GM10248 (cell line): ENCODE data around the gene C11orf16.
"Not testable (repeated sequence)": the region's sequence is repeated elsewhere in the genome, so short reads cannot be mapped to it uniquely, and the experiment has no call there.

Experiments used
- CTCF ChIA-PET: fragments of 300-600 bp; sonication (Branson Sonifier 250); formaldehyde crosslinking; extraction: SDS; loops from one replicate; lab custom pipeline; 2021; ENCODE audit warnings: antibody characterized with exemption; lab: Yijun Ruan, JAX
- POLR2A ChIA-PET: fragments of 350-650 bp; sonication (Branson Sonifier 250); formaldehyde crosslinking; extraction: SDS; loops from one replicate; lab custom pipeline; 2020; ENCODE audit warnings: antibody characterized with exemption; lab: Yijun Ruan, JAX
- DNase-seq: peaks from one replicate; pipeline ENCODE4 v3.0.0; 2012; ENCODE audit errors: extremely low spot score
- TF ChIP-seq, protein P1 (sequence below): IDR thresholded peaks from 2 replicates; pipeline ENCODE4 v1.5.1; 2012; ENCODE audit warnings: mild to moderate bottlenecking, low read depth; ENCODE audit errors: extremely low read depth, missing control alignments, control extremely low read depth

The C11orf16 gene

DNA sequence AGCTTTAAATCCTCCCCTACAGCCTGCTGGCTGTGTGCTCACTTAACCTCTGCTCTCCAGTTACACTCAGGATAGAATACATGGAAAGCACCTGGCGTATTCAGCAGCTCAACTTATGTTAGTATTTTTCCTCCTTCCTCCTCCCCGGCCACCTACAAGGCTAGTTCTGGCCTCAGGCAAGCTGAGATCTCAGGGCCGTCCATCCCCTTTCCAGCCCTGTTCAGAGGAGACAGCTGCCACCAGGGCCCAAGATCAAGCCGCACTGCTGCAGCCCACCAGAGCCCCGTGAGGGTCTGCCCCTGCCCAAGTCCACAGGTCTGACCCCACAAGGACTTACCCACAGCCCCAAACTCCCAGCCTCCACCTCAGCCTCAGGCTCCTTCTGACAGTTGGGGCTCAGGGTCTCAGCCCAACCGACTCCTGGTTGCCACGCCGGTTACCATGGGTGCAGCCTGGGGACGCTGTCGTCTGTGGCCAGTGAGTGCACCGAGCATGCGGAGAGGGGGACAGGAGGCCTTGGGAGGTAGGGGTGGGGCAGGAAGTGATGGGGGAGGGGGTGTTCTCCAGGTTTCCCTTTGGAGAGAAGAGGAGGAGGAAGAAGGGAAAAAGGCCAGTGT lies at the start of gene C11orf16:
C11orf16 (minus strand) TSS at position 384 of the 617 bp plus-strand sequence. CDS start 639 bp downstream, outside the sequence.
- DNase-seq: no peak
- CTCF ChIA-PET: interaction anchor here (1.1 kb wide), 1 partner anchor 27 kb away, joined by 3 read pairs; no protein-coding TSS in a partner anchor
- POLR2A ChIA-PET: no interaction called here
- TF ChIP-seq, protein P1, sequence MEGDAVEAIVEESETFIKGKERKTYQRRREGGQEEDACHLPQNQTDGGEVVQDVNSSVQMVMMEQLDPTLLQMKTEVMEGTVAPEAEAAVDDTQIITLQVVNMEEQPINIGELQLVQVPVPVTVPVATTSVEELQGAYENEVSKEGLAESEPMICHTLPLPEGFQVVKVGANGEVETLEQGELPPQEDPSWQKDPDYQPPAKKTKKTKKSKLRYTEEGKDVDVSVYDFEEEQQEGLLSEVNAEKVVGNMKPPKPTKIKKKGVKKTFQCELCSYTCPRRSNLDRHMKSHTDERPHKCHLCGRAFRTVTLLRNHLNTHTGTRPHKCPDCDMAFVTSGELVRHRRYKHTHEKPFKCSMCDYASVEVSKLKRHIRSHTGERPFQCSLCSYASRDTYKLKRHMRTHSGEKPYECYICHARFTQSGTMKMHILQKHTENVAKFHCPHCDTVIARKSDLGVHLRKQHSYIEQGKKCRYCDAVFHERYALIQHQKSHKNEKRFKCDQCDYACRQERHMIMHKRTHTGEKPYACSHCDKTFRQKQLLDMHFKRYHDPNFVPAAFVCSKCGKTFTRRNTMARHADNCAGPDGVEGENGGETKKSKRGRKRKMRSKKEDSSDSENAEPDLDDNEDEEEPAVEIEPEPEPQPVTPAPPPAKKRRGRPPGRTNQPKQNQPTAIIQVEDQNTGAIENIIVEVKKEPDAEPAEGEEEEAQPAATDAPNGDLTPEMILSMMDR: no peak

- CTCF ChIA-PET: interaction anchor here (1.5 kb wide), 1 partner anchor 21 kb away, joined by 3 read pairs; no protein-coding TSS in a partner anchor
- DNase-seq: no peak
- POLR2A ChIA-PET: no interaction called here
- TF ChIP-seq, protein P1: no peak
Observed at GRCh38 chr11:8980485-8980884, 47.7 kb upstream of the C11orf16 start.

GRCh38 chr11:8979365-8979764 lies 46.6 kb upstream of the C11orf16 start:
- DNase-seq, POLR2A ChIA-PET, CTCF ChIA-PET: not testable (repeated sequence)

DNA sequence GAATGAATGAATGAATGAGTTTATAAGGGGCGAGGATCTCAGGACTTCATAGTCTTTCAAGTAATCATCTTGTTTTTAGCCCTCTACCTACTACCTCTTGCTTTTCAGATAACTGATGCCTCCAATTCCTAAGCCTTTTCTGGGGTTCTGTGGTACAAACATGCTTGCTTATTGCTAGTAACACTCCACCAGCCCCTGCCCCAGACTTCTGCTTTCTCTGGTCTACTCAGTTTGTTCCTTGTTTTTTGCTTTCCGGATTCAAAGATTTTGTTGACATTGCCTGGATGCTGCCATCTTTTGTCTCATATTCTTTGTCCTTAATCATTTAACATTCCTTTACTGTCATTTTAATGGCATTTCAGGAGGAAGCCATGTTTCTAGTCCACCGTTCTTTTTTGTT lies 40.4 kb upstream of the C11orf16 start:
- CTCF ChIA-PET: no interaction called here
- POLR2A ChIA-PET: no interaction called here
- no peak for DNase-seq
- TF ChIP-seq, protein P1: no peak

- no peak for DNase-seq
- ChIA-PET POLR2A (no interaction called here), CTCF (interaction anchor here (1.0 to 1.2 kb wide), 2 partner anchors 10 to 166 kb away, joined by 3 read pairs; no protein-coding TSS in a partner anchor)
- TF ChIP-seq, protein P1: no peak
Observed at GRCh38 chr11:8971924-8972316, 39.2 kb upstream of the C11orf16 start.

DNA sequence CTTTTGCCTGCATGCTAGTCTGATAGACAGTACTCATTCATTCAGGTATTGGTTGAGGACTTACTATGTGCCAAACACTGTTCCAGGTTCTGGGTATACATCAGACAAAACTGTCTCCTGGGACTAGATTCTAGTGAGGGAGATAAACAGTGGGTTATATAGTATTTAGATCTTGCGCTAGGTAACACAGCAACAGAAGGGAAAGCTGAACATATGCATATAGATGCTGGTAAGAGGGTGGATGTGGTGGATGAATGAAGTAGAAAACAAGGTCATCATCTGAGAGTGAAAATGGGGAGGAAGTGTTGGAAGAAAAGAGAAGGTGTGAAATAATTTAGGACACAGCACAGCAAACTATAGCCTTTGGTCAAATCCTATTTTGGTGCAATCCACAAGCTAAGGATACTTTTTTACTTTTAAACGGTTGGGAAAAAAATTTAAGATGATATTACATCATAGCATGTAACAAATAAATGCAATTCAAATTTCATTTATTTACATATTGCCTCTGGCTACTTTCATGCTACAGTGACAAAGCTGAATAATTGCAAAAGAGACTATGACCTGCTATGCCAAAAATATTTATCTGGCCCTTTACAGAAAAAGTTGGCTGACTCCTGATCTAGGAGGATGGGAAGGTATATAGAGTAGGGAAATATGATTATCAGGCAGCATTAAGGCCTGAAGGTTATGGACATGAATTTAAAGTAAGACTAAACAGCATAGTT lies 38.6 kb upstream of the C11orf16 start:
- CTCF ChIA-PET: interaction anchor here (1.2 kb wide), 1 partner anchor 166 kb away, joined by 3 read pairs; no protein-coding TSS in a partner anchor
- TF ChIP-seq, protein P1: no peak
- DNase-seq: no peak
- POLR2A ChIA-PET: no interaction called here

GRCh38 chr11:8967184-8967583 lies 34.4 kb upstream of the C11orf16 start:
- POLR2A ChIA-PET: no interaction called here
- DNase-seq: no peak
- CTCF ChIA-PET: interaction anchor here (1.0 kb wide), 1 partner anchor 8 kb away, joined by 3 read pairs; no protein-coding TSS in a partner anchor
- TF ChIP-seq, protein P1: no peak
